DMS53 (cell line): ENCODE results near the gene CFAP161.
"Not testable (repeated sequence)": the region's sequence is repeated elsewhere in the genome, so short reads cannot be mapped to it uniquely, and the experiment has no call there.

ENCODE experiments used
- DNase-seq: peaks from one replicate; lab custom pipeline; 2025; lab: John Stamatoyannopoulos, UW

CFAP161 gene

GRCh38 chr15:81157939-81158223 is 23.8 kb downstream of the CFAP161 start:
- DNase-seq: no peak

GRCh38 chr15:81158561-81158960 is 24.5 kb downstream of the CFAP161 start:
- DNase-seq: not testable (repeated sequence)

GRCh38 chr15:81160312-81161159 is 26.5 kb downstream of the CFAP161 start:
- DNase-seq: peak; percentile 26

- DNase-seq: no peak
Measured at GRCh38 chr15:81161160-81161673, 27.1 kb downstream of the CFAP161 start.

- DNase-seq: no peak
Measured at GRCh38 chr15:81161851-81162250, 27.8 kb downstream of the CFAP161 start.

- DNase-seq: peak; percentile 19
Measured at GRCh38 chr15:81163961-81164800, 30.1 kb downstream of the CFAP161 start.

GRCh38 chr15:81165535-81165934 is 31.5 kb downstream of the CFAP161 start:
- DNase-seq: no peak

GRCh38 chr15:81166636-81167305 is 32.7 kb downstream of the CFAP161 start:
- DNase-seq: no peak

GRCh38 chr15:81168131-81168526 is 34.1 kb downstream of the CFAP161 start:
- DNase-seq: no peak

GRCh38 chr15:81168644-81169043 is 34.6 kb downstream of the CFAP161 start:
- no peak for DNase-seq

GRCh38 chr15:81170511-81170910 is 36.4 kb downstream of the CFAP161 start:
- DNase-seq: peak; percentile 56

GRCh38 chr15:81171286-81171685 is 37.2 kb downstream of the CFAP161 start:
- no peak for DNase-seq

GRCh38 chr15:81174125-81174791 is 40.2 kb downstream of the CFAP161 start:
- no peak for DNase-seq

- no peak for DNase-seq
Measured at GRCh38 chr15:81174792-81175327, 40.8 kb downstream of the CFAP161 start.

GRCh38 chr15:81175496-81175895 is 41.4 kb downstream of the CFAP161 start:
- DNase-seq: no peak

- DNase-seq: no peak
Measured at GRCh38 chr15:81176291-81176893, 42.3 kb downstream of the CFAP161 start.

- DNase-seq: no peak
Measured at GRCh38 chr15:81178365-81178764, 44.3 kb downstream of the CFAP161 start.

GRCh38 chr15:81181220-81181619 is 47.1 kb downstream of the CFAP161 start:
- no peak for DNase-seq

- no peak for DNase-seq
Measured at GRCh38 chr15:81182031-81182755, 48.1 kb downstream of the CFAP161 start.

- DNase-seq: no peak
Measured at GRCh38 chr15:81182756-81183438, 48.8 kb downstream of the CFAP161 start.
